GM12891 (cell line): ENCODE results near the gene EIF2B4.

Source experiments
- PAX5 ChIP-seq: IDR thresholded peaks from 2 replicates; pipeline ENCODE4 v1.6.1; 2011; ENCODE audit warnings: low read length, moderate library complexity, mild to moderate bottlenecking; ENCODE audit not compliant: insufficient read depth, severe bottlenecking
- POLR2A ChIP-seq: IDR thresholded peaks from 2 replicates; pipeline ENCODE4 v1.6.1; 2011; ENCODE audit warnings: low read depth, low read length, control low read depth
- TAF1 ChIP-seq: IDR thresholded peaks from 2 replicates; pipeline ENCODE4 v1.6.1; 2011; ENCODE audit warnings: low read depth, low read length, control low read depth

- TF ChIP-seq PAX5 (no peak), POLR2A (peak; percentile 69), TAF1 (peak; percentile 16; the same call in 1 of the 2 replicates)
These were observed 880 bp upstream of the EIF2B4 start for GRCh38 chr2:27370816-27371620.
